Forelimb muscle (tissue), 1 donor: Measurements from ENCODE around the gene CDYL. TPM values are rescaled to one million over a fixed set of nuclear protein-coding genes. Genes with fewer than 3 reads are reported as not detected.
A peak's percentile ranks its signal among the peaks of the same experiment; 100 is the strongest.

Experiments
- DNase-seq: peaks from one replicate; pipeline ENCODE4 v3.0.0-alpha.2; 2013; ENCODE audit warnings: low read depth
- polyA plus RNA-seq: library from polyadenylated mRNA; unstranded; fragments of 120-200 nt; gene quantifications from one replicate; pipeline ENCODE4 v1.2.1, GENCODE V29; 2013; ENCODE audit not compliant: insufficient read length

Gene CDYL
- polyA plus RNA-seq, 1 donor, result 16.3 TPM

DNA sequence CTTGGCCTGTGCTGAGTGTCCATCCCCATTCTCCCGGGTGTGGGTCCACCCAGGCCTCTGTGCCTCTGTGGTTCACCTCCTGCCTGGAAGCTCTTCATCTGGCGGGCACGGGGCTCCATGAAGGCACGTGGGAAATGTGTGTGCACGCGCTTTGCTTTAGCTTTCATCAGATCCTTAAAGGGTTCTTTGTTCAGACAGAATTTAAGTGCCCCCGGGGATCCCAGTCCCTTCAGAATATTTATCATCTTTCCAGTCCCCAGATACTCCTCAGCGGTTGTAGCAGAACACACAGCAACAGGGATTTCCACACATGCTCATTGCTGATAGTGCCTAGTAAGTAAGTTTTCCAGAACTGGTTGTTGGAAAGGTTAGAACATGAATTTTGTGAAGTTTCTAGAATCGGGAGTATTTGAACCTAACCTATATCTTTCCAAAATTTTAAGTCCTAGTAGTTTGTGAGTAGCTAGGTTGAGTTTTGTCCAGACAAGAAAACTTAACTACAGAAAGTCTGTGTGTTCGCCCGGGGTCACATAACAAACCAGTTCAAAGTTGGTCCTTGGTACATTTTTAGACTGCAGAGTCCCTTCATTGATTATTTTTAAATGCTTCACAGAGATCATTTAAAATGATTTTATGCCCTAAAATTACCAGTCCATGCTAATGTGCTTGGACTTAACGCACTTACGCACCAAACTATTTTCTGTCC is 159.9 kb downstream of the CDYL start:
- DNase-seq, result no peak

DNA sequence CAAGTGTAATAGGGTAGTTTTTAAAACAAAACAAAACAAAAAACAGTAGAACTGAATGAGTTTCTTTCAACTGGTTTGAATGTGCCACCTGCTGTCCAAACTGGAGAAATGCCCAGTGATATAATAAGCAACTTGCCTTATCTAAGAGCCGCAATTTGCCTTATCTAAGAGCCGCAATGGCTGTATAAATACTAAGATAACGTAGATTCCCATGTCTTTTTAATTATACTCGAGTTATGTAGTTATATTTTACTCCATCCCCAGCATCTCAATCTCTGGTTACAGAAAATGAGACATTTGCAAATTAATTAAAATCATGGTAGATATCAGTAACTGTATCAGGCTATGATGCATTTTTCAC is 160.5 kb downstream of the CDYL start:
- DNase-seq, result peak; percentile 41

DNA sequence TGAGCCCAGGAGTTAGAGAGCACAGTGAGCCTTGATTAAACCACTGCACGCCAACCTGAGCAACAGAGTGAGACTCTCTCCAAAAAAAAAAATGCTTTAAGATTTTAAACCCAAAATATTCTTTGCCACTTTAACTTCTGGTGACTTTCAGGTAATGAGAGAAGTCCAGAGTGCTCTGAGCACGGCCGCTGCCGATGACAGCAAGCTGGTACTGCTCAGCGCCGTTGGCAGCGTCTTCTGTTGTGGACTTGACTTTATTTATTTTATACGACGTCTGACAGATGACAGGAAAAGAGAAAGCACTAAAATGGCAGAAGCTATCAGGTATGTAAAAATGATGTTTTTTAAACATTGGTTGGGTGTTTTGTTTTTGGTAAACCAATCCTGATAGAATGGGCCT is 161.2 kb downstream of the CDYL start:
- DNase-seq, result no peak

DNA sequence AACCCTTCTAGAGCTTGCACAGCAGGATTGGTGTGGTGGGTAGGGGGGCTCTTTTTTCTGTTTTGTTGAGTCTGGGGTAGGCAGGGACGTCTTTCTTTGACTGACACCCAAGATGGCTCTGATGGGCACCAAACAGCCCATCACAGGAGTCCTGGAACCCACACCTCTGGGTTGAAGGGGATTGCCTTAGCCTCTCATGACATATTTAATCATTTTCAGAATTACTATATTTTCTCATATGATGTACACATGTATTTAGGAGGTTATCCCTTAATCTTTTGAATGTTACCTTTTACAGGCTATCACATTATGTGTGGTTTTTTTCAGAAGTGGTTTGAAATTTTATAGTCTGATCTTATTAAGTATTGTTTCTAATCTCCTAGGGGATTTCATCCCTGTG is 163.0 kb downstream of the CDYL start:
- DNase-seq, result no peak

DNA sequence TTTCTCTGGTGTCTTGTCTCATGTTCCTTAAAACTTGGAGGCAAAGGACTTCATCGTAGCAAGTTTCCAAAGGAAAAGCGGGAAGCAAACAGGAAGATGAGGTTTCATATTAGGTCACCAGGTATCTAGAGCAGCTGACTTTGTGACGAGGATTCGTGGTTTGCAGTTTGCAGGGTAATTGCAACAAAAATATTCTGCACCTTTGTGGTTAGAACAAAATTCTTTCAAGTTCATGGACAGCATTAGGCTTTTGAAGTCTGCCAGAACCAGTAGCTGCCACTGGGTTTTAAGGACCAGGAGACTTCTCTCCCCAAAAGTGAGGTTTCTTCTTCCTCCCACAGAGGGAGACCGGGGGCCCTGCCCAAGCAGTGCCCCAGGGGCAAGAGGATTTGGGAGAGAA is 164.2 kb downstream of the CDYL start:
- DNase-seq, result no peak

DNA sequence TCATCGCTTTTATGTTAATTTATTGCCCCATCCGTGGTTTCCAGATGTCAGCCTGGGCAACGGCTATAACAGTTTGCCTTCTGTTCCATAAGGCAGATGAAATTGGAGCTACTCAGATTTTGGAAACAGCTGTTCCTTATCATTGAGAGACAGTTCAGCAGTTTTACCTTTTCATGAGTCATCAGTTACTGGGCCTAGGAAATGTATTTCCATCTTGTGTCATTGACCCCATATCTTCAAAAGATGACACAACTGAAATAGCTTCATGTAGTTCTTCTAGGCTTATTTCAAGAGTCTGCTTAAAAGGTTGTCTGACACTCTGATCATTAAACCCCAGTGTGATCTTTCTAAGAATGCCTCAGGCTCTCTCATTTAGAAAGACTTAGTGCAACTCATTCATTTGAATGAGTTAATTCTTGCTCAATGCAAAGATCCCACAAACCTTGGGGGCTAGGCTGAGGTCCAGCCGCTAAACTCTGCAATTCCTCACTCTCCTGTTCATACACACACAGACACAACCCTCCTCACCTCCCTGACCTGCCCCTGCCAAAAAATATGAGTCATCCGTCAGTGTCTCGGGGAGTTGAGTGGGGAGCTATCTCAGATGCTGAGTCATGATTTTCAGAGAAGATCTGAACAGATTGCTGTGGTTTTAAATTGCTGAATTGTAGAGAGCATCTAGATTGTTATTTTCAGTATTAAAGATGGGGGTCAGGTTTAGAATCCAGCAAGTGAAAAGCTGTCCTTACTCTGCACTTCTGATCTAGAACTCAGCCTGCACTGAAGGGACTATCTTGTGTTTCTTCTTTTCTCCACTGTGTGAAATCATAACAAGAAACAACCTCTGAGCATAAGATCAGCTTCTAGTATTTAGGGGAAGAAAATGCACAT is 165.8 kb downstream of the CDYL start:
- DNase-seq, result no peak

DNA sequence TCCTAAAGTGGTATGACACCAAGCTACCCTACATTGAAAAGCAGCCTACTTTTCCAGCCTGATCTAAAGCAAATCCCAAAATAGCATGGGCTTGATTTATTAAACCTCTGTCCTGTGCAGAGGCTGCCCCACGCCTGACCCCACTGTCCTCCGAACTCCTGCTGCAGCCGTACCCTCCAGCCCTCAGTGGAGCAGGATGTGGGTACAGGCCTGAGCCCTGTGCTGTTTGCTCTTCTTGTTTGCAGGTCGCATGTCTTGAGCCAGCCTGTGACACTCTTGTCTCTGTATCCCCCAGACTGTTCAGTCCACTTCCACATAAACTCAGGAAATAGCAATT is 166.4 kb downstream of the CDYL start:
- no peak for DNase-seq

DNA sequence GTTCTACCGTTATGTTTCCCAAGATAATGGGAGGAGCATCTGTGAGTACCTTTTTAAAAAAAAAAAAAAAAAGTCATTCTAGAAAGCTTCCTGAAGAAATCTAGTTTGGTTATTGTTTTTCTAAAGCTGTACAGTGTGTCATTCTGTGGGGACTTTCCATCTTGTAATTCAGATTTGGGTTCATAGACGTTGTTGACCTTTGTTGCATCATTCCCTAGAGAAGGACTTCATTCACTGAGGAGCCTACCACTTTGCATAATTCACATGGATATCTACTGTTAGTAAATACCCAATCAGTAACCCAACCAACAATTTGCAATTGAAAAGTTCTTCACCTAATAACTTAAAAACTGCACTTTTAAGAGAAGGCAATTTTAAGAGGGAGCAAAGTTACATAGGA is 167.5 kb downstream of the CDYL start:
- DNase-seq, result no peak

DNA sequence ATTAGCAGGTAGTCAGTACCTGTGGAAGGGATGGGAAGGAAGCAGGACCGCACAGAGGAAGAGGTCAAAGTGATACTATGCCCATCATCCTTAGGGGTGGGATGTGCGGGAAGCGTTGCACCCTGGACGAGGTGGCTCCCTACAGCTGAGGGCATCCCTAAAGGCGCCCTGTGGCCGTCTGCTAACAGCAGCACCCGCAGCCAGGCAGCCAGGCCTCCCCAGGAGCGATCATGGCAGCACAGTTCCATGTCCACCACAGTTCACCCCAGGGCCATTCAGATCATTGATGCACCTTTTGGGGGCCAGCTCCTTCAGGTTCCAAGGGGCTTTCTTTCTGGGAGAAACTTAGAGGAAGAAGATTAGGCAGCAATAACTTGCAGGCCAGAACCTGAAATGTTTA is 168.1 kb downstream of the CDYL start:
- DNase-seq, result no peak

DNA sequence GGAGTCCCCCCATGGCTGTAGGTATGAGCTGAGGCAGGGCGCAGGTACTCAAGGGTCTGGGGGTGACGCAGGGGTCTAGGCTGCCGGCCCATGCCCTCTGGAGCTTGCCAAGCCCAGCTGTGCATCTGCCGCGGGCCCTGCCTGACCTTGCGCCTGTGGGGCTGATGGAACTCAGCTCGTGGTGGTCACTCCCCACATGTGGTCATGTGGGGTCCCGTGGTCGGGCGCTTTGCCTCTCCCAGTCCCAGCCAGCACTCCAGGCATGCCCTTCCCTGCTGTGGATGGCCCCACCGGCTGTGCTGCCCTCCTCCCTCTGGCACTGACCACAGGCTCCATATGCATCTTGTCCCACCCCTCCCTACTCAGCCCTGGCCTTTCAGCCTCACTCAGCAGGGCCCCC is 170.3 kb downstream of the CDYL start:
- no peak for DNase-seq

DNA sequence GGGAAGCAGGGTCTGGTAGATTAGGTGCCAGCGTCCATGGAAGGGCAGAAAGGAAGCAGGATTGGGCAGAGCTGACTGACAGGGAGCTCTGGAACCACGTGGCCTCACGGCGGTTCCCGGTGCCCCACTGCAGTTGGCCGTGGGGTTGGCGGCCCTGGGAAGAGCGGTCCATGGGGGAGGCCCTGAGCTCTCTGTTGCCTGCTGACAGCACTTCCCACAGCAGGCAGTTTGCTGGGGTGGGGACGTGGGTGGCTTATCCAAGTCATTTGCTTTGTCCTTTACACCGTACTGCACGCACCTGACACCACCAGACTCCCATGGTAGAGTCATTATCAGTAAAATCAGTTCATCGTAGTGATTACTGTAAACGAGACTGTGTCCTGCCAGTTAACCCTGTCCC is 171.5 kb downstream of the CDYL start:
- no peak for DNase-seq

DNA sequence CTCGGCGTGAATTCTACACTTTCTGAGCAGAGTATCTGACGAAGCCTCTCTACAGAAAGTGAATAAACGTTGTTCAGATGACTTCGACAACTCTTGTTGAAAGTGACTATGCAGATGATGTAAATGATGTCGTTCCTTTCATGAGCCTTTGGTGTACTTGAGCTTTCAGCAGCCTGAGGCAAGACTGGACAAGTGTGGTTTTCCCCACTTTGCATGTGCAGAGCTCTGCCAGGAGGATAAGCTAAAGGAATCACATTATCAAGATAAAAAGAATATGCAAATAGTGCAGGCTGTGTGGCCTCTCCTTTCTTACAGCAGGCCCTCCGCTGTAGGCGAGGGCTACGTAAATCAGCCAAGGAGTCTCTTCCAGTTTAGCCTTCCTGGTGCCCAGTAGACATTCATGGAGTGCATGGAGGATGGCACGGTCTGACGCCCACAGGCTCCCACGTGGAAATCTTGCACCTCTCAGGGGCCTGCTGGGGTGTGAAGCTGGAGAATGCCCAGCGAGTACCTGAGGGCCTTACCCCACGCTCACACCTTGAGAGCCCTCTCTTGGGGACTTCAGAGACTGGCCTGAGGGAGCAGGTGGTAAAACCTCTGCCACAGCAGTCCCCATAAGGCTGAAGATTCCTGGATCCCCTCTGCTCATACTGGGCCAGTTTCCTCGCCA is 172.7 kb downstream of the CDYL start:
- DNase-seq, result no peak

DNA sequence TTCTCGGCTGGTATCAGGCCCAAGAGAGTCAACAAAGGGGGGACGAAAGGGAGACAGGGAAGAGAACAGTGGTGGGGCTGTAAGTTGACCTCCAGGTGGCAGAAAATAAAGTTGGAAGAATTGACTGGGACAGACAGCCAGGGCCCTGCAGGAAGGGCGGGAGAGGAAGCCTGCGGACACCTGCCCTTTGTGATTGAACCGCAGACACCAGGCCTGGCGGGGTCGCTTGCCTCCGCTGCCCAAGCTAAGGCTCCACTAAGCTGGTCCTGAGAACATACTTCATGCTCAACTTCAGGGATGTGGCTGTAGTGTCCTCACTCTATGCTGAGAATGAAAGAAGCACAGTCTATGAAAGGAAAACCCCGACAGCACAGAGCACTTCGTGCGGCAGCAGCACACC is 173.9 kb downstream of the CDYL start:
- DNase-seq, result no peak

DNA sequence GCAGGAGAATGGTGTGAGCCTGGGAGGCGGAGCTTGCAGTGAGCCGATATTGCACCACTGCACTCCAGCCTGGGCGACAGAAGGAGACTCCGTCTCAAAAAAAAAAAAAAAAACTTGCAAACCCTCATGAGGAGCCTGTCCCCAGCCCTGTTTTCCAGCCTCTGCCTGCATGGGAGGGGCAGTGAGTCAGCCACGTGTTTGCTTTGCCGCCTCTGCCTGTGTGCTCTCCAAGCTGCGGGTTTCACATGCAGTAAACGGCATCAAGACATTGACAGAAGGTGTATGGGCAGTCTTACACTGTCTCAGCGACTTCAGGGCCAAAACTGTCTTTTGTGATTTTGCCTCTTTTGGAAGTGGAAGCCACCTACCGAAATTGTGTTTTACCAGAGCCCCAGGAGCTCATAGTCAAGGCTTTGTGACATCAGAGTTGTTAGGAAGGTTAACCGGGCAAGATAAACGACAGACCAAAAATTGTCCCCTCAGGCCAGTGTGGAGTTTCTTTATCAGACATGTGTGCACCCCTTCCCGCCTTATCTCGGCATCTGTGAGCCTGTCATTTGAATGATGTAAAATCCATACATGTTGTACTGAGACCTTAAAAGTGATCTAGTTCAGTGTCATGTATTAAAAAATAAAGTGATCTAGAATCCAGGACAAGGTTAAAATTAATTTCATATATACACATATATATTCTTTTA is 174.8 kb downstream of the CDYL start:
- DNase-seq, result no peak

DNA sequence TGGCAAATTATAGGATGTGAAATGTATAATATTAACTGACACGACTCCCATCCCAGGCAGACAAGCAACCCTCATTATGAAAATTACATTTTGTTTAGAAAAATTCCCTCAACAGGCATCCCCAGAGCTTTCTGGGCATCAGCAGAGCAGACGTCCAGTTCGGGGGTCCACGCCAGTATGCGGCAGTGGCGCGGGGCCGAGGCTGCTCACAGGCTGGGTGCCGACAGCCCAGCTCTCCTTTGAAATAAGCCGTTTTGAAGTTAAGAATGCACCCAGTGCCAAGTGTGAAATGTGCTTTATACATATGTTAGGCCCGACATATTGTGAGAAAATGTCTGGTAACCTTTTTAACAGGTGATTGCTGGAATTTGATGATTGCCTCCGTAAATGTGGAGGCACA is 177.2 kb downstream of the CDYL start:
- no peak for DNase-seq

DNA sequence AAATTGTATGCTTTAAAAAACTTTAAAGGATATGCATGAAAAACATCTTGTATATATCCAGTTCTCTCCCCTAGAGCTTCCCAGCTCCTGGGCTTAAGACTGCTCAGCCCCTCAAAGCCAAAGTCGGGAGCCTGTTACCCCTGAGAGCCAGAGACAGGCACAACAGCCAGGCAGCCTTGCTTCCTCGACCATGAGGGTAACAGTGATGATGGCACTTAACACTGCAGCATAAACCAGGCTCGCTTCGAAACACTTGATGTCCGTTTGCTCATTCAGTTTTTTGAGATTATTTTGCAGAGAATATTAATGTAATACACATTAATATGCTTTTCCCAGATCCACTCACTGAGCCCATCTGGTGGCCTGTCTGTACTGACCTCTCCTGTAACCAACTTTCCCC is 180.4 kb downstream of the CDYL start:
- no peak for DNase-seq

DNA sequence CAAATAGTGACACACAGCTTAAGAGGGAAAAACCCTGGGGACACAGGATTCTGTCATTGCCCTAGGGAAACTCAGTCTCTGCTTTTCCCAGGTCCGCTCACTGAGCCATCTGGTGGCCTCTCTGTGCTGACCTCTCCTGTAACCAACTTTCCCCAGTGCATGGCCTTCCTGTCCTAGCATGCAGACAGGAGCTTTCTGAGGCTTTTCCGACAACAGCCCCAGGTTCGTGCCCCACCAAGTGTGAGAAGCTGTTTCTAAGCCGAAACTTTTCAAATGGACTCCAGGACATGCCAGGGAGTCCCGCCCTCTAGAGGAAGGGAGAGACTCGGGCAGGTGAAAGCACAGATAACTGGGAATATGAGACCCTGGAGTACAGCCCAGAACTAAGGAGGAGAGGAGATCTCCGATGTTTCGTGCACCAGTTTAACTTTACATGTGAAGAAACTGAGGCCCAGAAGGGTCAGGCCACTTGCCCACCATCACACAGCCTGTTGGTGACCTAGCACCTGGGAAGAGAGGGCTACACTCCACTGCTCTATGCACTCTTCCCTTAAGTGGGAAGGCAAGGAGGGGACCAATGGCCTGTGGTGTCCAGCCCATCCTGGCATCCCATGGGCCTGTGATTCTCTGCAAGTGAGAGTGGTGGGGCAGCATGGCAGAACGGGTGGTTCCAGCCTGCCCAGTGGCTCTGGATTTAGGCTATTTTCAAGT is 181.5 kb downstream of the CDYL start:
- no peak for DNase-seq

DNA sequence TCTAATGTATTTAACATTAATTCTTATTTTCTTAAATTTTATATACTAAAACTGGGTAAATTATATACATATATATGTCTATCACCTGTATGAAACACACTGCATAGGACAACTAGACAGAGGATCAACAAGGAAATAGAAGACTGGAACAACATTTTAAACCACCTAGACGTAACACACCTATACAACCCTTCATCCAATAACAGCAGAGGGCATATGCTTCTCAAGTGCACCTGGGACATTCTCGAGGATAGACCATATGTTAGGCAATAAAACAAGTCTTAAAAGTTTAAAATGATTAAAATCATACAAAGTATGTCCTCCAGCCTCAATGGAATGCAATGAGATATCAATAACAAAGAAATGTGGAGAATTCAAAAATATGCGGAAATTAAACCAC is 182.4 kb downstream of the CDYL start:
- no peak for DNase-seq

DNA sequence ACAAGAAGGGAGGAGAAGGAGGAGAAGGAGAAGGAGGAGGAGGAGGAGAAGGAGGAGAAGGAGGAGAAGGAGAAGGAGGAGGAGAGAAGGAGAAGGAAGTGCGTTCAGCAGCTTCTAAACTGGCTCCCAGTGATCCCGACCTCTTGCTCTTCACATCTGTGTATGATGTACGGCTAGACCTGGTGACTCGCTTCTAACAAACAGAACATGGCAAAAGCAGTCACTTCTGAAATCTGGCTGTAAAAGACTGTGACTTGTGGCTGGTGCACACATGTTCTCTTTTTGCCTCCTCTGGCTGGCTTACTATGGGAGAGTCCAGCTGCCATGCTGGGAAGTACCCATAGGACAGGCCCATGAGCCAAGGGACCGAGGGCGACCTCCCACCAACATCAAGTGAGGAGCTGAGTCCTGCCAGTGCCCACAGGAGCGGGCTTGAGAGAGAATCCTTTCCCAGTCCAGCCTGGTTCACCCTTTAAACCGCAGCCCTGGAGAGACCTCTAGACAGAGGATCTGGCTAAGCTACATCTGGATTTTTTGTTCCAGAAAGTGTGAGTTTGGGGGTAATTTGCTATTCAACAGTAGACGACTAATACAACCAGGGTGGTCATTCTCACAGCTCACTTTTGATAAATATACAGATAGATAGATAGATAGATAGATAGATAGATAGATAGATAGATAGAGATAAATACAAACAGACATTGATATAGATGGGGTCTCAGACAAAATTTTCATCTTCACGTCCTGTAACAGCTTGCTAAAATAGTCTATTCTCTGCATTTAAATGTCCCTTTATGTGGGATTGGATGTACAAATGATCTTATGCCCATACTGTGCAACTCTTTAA is 185.3 kb downstream of the CDYL start:
- DNase-seq, result no peak

DNA sequence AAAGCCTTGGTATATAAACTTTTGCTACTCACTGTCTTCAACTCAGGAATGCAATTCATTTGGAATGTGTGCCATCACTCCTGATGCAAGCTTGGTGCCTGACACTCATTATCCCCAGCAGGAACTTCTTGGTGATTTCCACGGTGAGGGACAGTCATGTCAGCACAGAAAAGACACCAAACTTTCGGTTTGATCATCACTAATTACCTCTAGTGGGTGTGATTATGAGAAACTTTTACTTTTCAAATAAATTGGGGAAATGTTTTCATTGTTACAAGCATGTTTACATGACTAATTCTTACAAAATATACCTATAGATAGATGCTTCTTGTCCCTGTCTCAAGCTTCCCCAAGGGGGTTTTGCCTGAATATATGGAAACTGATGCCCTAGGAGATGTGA is 186.7 kb downstream of the CDYL start:
- no peak for DNase-seq
